IPS DF 4.7 (cell line): ENCODE data around the gene TGFBR3.

Source experiments
- DNase-seq: peaks from one replicate; pipeline ENCODE4 v3.0.0-alpha.2; 2013; ENCODE audit warnings: low spot score; ENCODE audit errors: extremely low read depth

Gene TGFBR3

GRCh38 chr1:91783423-91784170 lies 102.4 kb downstream of the TGFBR3 start:
- no peak for DNase-seq

- no peak for DNase-seq
Observed at GRCh38 chr1:91781901-91782622, 103.9 kb downstream of the TGFBR3 start.

DNA sequence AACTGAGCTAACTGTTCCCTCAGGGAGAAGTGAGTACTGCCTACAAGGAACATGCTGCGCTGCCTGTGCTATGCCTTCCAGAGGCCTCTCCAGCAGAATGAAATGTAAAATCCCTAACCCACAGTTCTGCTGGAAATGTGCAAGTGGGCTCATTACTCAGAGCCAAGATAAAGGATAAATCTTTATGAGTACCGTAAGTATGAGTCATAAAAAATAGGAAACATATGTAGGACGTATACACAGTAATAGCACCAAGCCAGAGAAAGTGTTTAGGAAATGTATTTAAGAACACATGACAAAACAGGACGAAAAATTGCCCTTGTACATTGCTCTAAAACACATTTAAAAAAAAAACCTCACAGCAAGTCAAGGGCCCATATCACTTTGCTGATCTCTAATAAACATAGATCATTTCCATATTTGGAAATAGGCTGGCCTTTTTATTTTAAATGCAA lies 104.6 kb downstream of the TGFBR3 start:
- no peak for DNase-seq

DNA sequence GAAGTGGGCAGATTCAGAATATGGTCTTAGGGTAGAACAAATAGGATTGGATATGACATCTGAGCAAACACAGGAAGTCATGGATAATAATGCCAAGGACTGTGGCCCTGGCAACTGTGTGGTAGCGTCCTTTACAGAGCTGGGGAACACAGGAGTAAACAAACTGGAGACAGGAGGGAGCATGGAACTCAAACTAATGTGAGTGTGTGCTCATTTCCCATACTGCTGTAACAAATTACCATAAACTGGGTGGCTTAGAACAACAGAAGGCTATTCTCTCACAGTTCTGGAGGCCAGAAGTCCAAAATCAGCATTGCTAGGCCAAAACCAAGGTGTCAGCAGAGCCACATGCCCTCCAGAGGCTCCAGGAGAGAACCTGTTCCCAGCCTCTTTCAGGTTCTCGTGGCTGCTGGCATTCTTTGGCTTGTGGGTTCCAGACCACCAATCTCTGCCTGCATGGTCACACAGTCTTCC lies 106.4 kb downstream of the TGFBR3 start:
- DNase-seq = no peak

DNA sequence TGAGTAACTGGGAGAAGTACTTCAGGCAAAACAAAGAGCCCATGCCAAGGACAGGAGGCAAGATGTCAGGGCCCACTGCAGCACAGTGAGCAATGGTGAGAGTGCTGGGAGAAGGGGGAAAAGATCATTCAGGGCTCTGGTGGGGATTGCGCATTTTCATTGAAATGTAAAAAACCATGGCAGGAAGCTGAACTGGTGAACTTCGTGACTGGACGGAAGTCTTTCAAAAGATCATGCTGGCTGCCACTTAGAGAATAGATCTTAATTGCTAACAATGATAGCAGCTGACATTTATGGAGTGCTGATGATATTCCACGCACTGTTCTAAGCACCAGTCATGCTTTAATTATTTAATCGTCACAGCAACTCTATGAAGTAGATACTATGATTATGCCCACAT lies 107.0 kb downstream of the TGFBR3 start:
- no peak for DNase-seq

DNA sequence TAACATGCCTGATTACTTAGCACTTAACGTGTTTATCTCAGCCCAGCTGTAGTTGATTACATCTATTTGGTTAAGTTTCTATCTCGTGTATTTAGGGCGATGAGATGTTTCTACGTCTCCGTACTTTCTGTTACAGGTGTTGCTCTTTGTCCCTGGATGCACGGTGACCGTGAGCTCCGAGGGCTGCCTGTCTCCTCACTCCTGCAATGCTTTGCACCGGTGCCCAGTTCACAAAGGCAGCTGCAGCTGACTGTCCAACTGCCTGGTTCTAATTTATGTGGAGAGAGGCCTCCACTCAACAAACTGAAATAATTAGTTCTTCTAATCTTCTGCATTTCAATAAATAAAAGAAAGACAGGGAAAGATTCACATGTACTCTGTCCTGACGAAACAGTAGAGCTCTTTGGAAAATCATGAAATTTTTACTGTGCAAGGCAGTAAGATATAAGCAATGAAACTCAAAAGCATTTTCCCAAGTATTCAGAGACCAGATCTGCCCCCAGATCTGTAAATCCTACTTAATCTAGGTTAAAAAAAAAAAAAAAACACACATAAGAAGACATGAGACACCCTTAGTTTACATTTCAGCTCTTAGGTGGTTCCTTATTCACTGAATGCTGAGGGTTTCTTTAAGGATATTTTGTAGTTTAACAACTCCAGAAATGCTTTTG lies 108.2 kb downstream of the TGFBR3 start:
- DNase-seq = no peak

GRCh38 chr1:91777196-91777595 lies 108.8 kb downstream of the TGFBR3 start:
- DNase-seq = no peak

- DNase-seq = no peak
Observed at GRCh38 chr1:91776068-91776794, 109.7 kb downstream of the TGFBR3 start.

DNA sequence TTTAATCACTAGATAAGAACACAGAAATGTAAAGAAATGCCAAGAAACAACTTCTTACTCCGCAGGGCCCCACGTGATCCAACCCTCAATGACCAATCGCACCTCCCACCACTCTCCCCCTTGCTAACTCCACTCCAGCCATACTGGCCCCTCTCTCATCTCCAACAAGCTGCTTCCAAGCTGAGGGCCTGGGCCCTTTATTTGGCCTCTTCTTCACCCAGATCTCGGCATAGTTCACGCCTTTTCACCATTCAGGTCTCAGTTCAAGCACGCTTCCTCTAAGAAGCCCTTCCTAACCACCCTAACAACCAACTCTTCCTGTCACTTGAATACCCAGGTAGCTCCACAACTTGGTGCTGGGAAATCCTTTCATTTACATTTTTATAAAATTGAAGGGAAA lies 110.7 kb downstream of the TGFBR3 start:
- no peak for DNase-seq

DNA sequence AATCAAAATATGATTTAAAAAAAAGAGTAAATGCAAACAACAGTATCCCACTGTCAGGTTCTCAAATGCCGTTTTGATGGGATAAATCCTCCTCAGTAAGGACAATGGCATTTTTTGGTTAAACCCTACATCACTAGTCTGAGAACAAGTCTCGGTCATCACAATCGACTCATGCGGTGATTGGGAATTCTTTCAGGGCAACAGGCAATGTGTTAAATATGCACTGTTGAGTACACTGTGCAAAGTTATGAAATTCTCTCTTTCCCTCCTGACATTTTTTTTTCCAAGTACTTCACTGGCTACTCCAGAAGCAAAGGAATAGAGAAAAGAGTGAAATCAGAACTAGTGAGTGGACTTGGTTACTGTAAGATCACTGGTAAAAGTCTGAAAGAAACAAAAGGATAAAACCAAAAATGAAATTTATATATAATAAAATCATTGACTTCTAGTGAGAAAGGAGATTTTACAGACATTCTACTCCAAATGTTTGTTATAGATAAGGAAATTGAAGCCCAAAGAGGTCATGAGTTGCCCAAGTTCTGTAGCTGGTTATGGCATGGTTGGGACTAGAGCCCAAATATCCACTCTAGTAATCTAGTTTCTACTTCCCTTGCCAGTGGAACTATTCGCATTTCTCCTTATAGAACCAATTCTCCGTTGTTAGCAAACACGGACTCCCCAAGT lies 111.3 kb downstream of the TGFBR3 start:
- no peak for DNase-seq

GRCh38 chr1:91771717-91772116 lies 114.2 kb downstream of the TGFBR3 start:
- DNase-seq = no peak

DNA sequence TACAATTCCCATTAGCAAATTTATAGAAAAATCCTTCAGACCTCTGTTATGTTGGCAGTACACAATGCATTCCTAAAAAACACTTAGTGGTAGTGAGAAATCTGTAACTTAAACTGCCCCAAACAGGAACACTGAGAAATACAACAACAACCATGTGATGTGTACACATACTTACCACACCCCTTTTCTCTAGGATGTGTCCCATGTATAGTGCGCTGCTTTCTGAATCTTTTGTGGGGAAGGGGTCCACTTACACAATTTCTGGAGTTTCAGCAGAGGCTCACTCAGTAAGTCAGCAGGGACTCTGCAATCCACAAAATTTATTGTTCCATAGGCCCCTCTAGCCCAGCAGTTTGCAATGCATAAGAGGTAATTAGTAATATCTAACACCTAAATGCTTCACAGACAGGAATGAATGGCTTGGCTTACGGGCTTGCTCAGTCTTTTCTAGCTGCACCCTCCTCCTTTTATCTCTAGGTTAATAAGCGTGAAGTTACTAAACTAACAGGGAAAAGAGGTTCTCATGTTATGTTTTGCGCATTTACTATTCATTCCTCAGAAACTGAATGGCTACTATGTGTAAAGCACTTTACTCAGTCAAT lies 115.2 kb downstream of the TGFBR3 start:
- DNase-seq = no peak

- no peak for DNase-seq
Observed at GRCh38 chr1:91769742-91770141, 116.2 kb downstream of the TGFBR3 start.

DNA sequence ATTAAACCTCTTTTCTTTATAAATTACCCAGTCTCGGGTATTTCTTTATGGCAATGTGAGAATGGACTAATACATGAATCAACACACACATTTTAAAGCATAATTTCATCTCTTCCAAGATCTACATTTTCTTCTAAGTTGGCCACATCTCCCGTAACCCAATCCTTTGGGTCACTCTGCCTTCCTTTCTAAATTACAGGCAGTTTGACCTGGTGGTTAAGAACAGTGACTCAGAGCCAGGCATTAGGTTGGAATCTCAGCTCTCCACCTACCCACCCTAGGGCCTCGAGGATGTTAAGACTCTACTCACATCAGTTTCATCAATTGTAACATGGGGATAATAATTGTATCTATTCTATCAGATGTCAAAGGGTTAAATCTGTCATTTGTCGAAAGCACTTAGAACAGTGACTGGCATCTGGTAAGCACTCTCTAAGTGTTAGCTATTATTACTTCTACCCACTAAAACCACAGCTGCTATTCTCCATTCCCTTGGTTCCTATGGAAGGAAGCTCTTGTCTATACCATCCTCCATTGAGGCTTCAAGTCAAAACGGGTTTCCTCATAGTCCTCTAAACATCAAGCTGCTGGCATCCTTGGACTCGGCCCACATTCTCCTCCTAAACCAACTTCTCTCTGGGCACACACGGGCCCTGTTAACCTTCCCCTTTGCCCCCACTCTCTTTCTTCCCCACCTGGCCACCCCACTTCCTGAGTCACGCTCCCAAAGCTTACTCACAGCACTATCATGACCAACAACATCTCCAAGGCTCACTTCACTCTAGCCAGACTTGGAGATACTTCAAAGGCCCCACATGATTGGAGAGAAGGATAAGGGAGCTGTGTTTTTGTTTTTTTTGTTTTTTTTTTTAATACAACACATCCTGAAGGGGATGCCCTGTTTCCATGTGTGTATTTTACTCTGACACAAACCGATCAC lies 116.9 kb downstream of the TGFBR3 start:
- DNase-seq = no peak

DNA sequence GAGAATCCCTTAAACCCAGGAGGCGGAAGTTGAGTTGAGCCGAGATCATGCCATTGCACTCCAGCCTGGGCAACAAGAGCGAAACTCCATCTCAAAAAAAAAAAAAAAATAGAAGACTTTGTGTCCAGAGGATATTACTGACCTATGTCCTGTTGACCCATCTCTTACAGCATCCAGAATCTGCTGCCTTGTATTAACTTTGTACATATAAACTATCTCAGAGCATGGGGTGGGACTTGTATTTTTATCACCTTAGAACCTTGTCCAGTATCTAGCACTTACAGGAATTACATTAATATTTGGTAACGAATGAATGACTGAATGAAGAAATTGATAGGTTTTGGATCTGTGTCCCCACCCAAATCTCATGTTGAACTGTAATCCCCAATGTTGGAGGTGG lies 117.8 kb downstream of the TGFBR3 start:
- no peak for DNase-seq

DNA sequence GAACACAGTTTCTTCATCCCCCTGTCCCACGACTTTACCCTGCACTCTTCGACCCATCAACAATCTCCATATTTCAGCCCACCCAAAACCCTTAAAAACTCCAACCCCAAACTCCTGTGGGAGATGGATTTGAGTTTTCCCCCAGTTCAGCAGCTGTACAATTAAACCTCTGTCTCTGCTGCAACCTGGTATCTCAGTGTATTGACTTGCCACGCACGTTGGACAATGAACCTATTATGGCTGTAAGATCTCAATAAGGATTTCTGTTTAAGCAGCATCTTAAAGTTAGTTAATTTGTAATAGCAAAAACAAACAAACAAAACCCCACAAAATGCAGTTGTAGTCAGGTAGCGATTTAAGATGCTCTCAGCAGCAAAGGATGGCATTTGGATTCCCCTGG lies 119.1 kb downstream of the TGFBR3 start:
- DNase-seq = no peak

- no peak for DNase-seq
Observed at GRCh38 chr1:91765880-91766443, 120.0 kb downstream of the TGFBR3 start.

- DNase-seq = no peak
Observed at GRCh38 chr1:91765293-91765692, 120.7 kb downstream of the TGFBR3 start.

- DNase-seq = no peak
Observed at GRCh38 chr1:91764471-91765115, 121.4 kb downstream of the TGFBR3 start.
